CD4-positive, alpha-beta T cell treated with Interleukin-15 for 4 hours (primary cell): ENCODE results near the gene CACNA1I.

Source experiments
- DNase-seq: peaks from one replicate; pipeline ENCODE4 v3.0.0-alpha.2; 2020; ENCODE audit warnings: low spot score

CACNA1I gene

GRCh38 chr22:39651053-39651996 lies 80.8 kb downstream of the CACNA1I start:
- no peak for DNase-seq

GRCh38 chr22:39652990-39653786 lies 82.6 kb downstream of the CACNA1I start:
- DNase-seq: no peak

- DNase-seq: no peak
Measured at GRCh38 chr22:39653787-39654077, 83.2 kb downstream of the CACNA1I start.

GRCh38 chr22:39654131-39654926 lies 83.8 kb downstream of the CACNA1I start:
- DNase-seq: no peak

GRCh38 chr22:39655004-39655579 lies 84.5 kb downstream of the CACNA1I start:
- DNase-seq: no peak

GRCh38 chr22:39655831-39656230 lies 85.3 kb downstream of the CACNA1I start:
- no peak for DNase-seq

- no peak for DNase-seq
Measured at GRCh38 chr22:39656495-39657490, 86.2 kb downstream of the CACNA1I start.

- peak; percentile 55 for DNase-seq
Measured at GRCh38 chr22:39658367-39658766, 87.8 kb downstream of the CACNA1I start.

GRCh38 chr22:39658806-39659463 lies 88.4 kb downstream of the CACNA1I start:
- DNase-seq: no peak

- DNase-seq: no peak
Measured at GRCh38 chr22:39661501-39661841, 90.9 kb downstream of the CACNA1I start.

GRCh38 chr22:39661842-39662685 lies 91.5 kb downstream of the CACNA1I start:
- peak; percentile 78 for DNase-seq

- DNase-seq: no peak
Measured at GRCh38 chr22:39662686-39663052, 92.1 kb downstream of the CACNA1I start.

- DNase-seq: no peak
Measured at GRCh38 chr22:39663751-39664150, 93.2 kb downstream of the CACNA1I start.

GRCh38 chr22:39664485-39665200 lies 94.1 kb downstream of the CACNA1I start:
- no peak for DNase-seq

GRCh38 chr22:39665229-39665628 lies 94.7 kb downstream of the CACNA1I start:
- no peak for DNase-seq

GRCh38 chr22:39665661-39666431 lies 95.3 kb downstream of the CACNA1I start:
- no peak for DNase-seq

- DNase-seq: no peak
Measured at GRCh38 chr22:39666495-39666894, 95.9 kb downstream of the CACNA1I start.

- no peak for DNase-seq
Measured at GRCh38 chr22:39666926-39667325, 96.4 kb downstream of the CACNA1I start.
